ENCODE data around the gene LACTB. TPM values are rescaled to one million over a fixed set of nuclear protein-coding genes. Genes with fewer than 3 reads are reported as not detected.

LACTB gene
- total RNA-seq, 6 experiments from 2014 or later, result 37.5 to 47.6 (median 45.7) TPM

- TF ChIP-seq, protein P1, sequence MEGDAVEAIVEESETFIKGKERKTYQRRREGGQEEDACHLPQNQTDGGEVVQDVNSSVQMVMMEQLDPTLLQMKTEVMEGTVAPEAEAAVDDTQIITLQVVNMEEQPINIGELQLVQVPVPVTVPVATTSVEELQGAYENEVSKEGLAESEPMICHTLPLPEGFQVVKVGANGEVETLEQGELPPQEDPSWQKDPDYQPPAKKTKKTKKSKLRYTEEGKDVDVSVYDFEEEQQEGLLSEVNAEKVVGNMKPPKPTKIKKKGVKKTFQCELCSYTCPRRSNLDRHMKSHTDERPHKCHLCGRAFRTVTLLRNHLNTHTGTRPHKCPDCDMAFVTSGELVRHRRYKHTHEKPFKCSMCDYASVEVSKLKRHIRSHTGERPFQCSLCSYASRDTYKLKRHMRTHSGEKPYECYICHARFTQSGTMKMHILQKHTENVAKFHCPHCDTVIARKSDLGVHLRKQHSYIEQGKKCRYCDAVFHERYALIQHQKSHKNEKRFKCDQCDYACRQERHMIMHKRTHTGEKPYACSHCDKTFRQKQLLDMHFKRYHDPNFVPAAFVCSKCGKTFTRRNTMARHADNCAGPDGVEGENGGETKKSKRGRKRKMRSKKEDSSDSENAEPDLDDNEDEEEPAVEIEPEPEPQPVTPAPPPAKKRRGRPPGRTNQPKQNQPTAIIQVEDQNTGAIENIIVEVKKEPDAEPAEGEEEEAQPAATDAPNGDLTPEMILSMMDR (IDR thresholded peaks at IDR 0.05), result no peak
- H3K36me3 Mint-ChIP-seq (ENCODE audit: low read depth), result no peaks in the 10 kb centered on the region
- no peak for DNase-seq
- no peaks in the 10 kb centered on the region; the same call in none of the 2 replicates for H3K27me3 Mint-ChIP-seq (ENCODE audit: insufficient read depth)
- H3K4me1 Mint-ChIP-seq (ENCODE audit: low read depth), result peaks cover 24% of the 10 kb centered on the region
- no peaks in the 10 kb centered on the region for H3K9me3 Mint-ChIP-seq
- no peak overlapping the region for H3K4me3 Mint-ChIP-seq
- H3K27ac Mint-ChIP-seq, result no peak overlapping the region
These were observed 40.9 kb upstream of the LACTB start for GRCh38 chr15:63080634-63081250.

- no peak for DNase-seq
- H3K9me3 Mint-ChIP-seq, result no peaks in the 10 kb centered on the region
- H3K4me1 Mint-ChIP-seq (ENCODE audit: low read depth), result peaks cover 30% of the 10 kb centered on the region
- H3K4me3 Mint-ChIP-seq, result no peak overlapping the region
- no peak overlapping the region for H3K27ac Mint-ChIP-seq
- no peaks in the 10 kb centered on the region; the same call in none of the 2 replicates for H3K27me3 Mint-ChIP-seq (ENCODE audit: insufficient read depth)
- no peaks in the 10 kb centered on the region for H3K36me3 Mint-ChIP-seq (ENCODE audit: low read depth)
- TF ChIP-seq, protein P1 (IDR thresholded peaks at IDR 0.05), result no peak
These were observed 39.3 kb upstream of the LACTB start for GRCh38 chr15:63082366-63082765.

DNA sequence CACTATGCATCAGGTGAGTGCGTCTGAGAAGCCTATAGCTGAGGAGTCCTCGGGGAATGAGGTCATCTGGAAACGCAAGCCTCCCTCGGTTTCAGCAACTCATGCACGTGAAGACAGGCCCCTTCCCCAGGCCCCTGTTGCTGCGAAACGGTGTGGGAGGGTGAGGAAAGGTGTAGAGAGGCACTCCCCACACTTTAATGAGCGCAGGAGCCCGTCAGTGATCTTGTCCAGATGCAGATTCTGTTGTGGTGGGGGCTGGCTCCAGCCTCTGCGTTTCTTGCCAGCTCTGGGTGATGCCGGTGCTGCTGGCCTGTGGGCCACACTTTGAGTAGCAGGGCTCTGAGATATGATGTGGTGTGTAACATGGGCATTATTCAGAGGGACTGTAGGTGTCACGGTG lies 38.6 kb upstream of the LACTB start:
- H3K9me3 Mint-ChIP-seq, result no peaks in the 10 kb centered on the region
- peaks cover 30% of the 10 kb centered on the region for H3K4me1 Mint-ChIP-seq (ENCODE audit: low read depth)
- H3K36me3 Mint-ChIP-seq (ENCODE audit: low read depth), result no peaks in the 10 kb centered on the region
- H3K4me3 Mint-ChIP-seq, result no peak overlapping the region
- H3K27me3 Mint-ChIP-seq (ENCODE audit: insufficient read depth), result no peaks in the 10 kb centered on the region; the same call in none of the 2 replicates
- TF ChIP-seq, protein P1 (IDR thresholded peaks at IDR 0.05), result no peak
- no peak overlapping the region for H3K27ac Mint-ChIP-seq
- DNase-seq, result no peak

GRCh38 chr15:63083541-63083940 lies 38.1 kb upstream of the LACTB start:
- no peak for DNase-seq
- Mint-ChIP-seq H3K9me3 (no peaks in the 10 kb centered on the region), H3K36me3 (ENCODE audit: low read depth) (no peaks in the 10 kb centered on the region), H3K4me1 (ENCODE audit: low read depth) (peaks cover 31% of the 10 kb centered on the region), H3K4me3 (no peak overlapping the region), H3K27me3 (ENCODE audit: insufficient read depth) (no peaks in the 10 kb centered on the region; the same call in none of the 2 replicates), H3K27ac (no peak overlapping the region)
- TF ChIP-seq, protein P1 (IDR thresholded peaks at IDR 0.05), result no peak

DNA sequence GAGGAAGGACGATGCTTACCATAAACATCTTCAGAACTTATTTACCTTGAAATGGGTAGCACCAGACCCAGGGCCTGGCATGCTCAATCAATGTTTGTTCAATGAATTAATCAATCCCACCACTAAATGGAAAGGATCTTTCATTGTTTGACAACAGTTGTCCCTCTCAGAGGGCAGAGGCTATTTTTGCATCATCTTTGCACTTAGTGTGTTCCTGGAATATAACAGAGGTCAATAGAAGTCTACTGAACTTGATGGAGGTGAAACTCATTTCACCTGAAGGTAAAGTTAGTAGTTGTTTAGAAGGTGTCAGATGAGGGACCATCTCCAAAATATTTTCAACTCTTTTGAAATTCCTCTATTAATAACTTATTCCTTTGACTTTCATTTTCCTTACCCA lies 36.9 kb upstream of the LACTB start:
- H3K36me3 Mint-ChIP-seq (ENCODE audit: low read depth), result no peaks in the 10 kb centered on the region
- H3K4me1 Mint-ChIP-seq (ENCODE audit: low read depth), result peaks cover 39% of the 10 kb centered on the region
- H3K27ac Mint-ChIP-seq, result no peak overlapping the region
- H3K4me3 Mint-ChIP-seq, result no peak overlapping the region
- TF ChIP-seq, protein P1 (IDR thresholded peaks at IDR 0.05), result no peak
- H3K9me3 Mint-ChIP-seq, result no peaks in the 10 kb centered on the region
- no peak for DNase-seq
- H3K27me3 Mint-ChIP-seq (ENCODE audit: insufficient read depth), result no peaks in the 10 kb centered on the region; the same call in none of the 2 replicates

All from HFFc6 (cell line).